Measurements from ENCODE around the gene FBXO11. TPM values are rescaled to one million over a fixed set of nuclear protein-coding genes. Genes with fewer than 3 reads are reported as not detected.

The FBXO11 gene
- total and polyA plus RNA-seq, 2 donors (not counting 1 experiment from before 2014, with no cell fraction given) = 37.7 to 81.6 TPM

DNA sequence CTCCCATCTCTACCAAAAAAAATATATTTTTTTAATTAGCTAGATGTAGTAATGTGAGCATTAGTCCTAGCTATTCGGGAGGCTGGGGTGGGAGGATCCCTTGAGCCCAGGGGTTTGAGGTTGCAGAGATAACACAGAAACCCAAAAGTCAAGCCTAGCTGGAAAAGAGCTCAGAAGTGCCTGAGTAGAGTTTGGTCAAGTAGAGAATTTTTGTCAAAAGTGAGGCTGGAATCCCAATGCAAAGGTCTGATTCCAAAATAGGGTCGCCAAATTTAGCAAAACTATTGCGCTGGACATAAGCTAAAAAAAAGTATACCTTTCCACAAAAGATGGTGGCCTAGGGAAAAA lies 138.8 kb downstream of the FBXO11 start:
- H3K4me1 ChIP-seq (ENCODE audit: control insufficient read depth, extremely low read depth, insufficient read depth, low read length) = no peaks in the 10 kb centered on the region
- no peaks in the 10 kb centered on the region for H3K9me3 ChIP-seq (ENCODE audit: control insufficient read depth, insufficient read depth, low read depth, low read length)
- H3K9ac ChIP-seq (ENCODE audit: insufficient read depth, low read length) = no peak overlapping the region
- H4K20me1 ChIP-seq (ENCODE audit: control insufficient read depth, extremely low read depth, insufficient read depth, low read length) = no peaks in the 10 kb centered on the region
- peaks cover 4% of the 10 kb centered on the region for H3K27me3 ChIP-seq (ENCODE audit: control insufficient read depth, insufficient read depth, low read length)
- no peaks in the 10 kb centered on the region for H3K79me2 ChIP-seq (ENCODE audit: control insufficient read depth, insufficient read depth, low read length)
- no peak overlapping the region for H3K27ac ChIP-seq (ENCODE audit: insufficient read depth, low read length)
- peak overlapping the region in 1 of 4 experiments; percentile 40 for H3K4me3 ChIP-seq (replicated peaks in 1 of 4; ENCODE audit: control extremely low read depth in 1 of 4, insufficient read depth in 1 of 4, low read depth in 3 of 4, low read length in 4 of 4)
- H3K4me2 ChIP-seq (ENCODE audit: extremely low read depth, insufficient read depth, low read length) = no peak overlapping the region
- no peak for TF ChIP-seq EZH2 (IDR thresholded peaks at IDR 0.05; ENCODE audit: low read length, missing control alignments)
- TF ChIP-seq, protein P1, sequence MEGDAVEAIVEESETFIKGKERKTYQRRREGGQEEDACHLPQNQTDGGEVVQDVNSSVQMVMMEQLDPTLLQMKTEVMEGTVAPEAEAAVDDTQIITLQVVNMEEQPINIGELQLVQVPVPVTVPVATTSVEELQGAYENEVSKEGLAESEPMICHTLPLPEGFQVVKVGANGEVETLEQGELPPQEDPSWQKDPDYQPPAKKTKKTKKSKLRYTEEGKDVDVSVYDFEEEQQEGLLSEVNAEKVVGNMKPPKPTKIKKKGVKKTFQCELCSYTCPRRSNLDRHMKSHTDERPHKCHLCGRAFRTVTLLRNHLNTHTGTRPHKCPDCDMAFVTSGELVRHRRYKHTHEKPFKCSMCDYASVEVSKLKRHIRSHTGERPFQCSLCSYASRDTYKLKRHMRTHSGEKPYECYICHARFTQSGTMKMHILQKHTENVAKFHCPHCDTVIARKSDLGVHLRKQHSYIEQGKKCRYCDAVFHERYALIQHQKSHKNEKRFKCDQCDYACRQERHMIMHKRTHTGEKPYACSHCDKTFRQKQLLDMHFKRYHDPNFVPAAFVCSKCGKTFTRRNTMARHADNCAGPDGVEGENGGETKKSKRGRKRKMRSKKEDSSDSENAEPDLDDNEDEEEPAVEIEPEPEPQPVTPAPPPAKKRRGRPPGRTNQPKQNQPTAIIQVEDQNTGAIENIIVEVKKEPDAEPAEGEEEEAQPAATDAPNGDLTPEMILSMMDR (conservative IDR thresholded peaks at IDR 0.05 in 1 of 2, IDR thresholded peaks at IDR 0.05 in 1 of 2; ENCODE audit: low read depth in 1 of 2, low read length in 2 of 2) = no peak
- no peaks in the 10 kb centered on the region for H3K36me3 ChIP-seq (ENCODE audit: control insufficient read depth, insufficient read depth, low read length)
- H2AFZ ChIP-seq (ENCODE audit: low read length) = no peak overlapping the region
- no peak for DNase-seq (ENCODE audit: low read depth in 2 of 2)

DNA sequence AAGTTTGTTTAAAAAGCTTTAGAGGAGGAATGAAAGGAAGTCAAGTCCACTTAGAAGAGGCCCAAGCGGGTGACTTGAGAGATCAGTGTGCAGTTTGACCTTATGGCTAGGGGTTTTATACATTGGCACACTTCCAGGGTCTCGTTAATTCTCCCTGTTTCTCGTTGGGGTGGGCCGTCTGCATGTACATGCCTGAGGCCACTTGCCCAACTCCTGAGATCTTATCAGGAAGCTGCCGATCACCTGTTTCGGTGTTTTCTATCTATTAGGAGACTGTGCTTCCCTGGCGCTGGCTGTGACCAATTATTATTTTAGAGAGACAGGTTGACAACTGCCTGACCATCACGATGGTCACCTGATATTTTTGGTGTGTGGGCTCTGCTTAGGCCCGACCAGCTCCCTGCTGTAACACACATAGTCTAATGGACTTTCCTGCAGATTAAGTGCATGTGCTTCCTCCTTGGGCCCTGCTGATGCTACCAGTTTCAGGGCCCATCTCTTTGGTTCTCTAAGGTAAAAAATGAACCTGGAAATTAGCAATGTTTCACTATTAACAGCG lies 154.4 kb downstream of the FBXO11 start:
- H4K20me1 ChIP-seq (ENCODE audit: control insufficient read depth, extremely low read depth, insufficient read depth, low read length) = no peaks in the 10 kb centered on the region
- no peak overlapping the region for H3K27ac ChIP-seq (ENCODE audit: insufficient read depth, low read length)
- no peak overlapping the region for H3K9ac ChIP-seq (ENCODE audit: insufficient read depth, low read length)
- no peaks in the 10 kb centered on the region for H3K27me3 ChIP-seq (ENCODE audit: control insufficient read depth, insufficient read depth, low read length)
- no peak for DNase-seq (ENCODE audit: low read depth in 2 of 2)
- H3K4me3 ChIP-seq (replicated peaks in 1 of 4; ENCODE audit: control extremely low read depth in 1 of 4, insufficient read depth in 1 of 4, low read depth in 3 of 4, low read length in 4 of 4) = no peak overlapping the region
- no peaks in the 10 kb centered on the region for H3K4me1 ChIP-seq (ENCODE audit: control insufficient read depth, extremely low read depth, insufficient read depth, low read length)
- no peaks in the 10 kb centered on the region for H3K9me3 ChIP-seq (ENCODE audit: control insufficient read depth, insufficient read depth, low read depth, low read length)
- TF ChIP-seq EZH2 (IDR thresholded peaks at IDR 0.05; ENCODE audit: low read length, missing control alignments) = no peak
- TF ChIP-seq, protein P1 (conservative IDR thresholded peaks at IDR 0.05 in 1 of 2, IDR thresholded peaks at IDR 0.05 in 1 of 2; ENCODE audit: low read depth in 1 of 2, low read length in 2 of 2) = no peak
- H3K36me3 ChIP-seq (ENCODE audit: control insufficient read depth, insufficient read depth, low read length) = no peaks in the 10 kb centered on the region
- no peak overlapping the region for H3K4me2 ChIP-seq (ENCODE audit: extremely low read depth, insufficient read depth, low read length)
- H2AFZ ChIP-seq (ENCODE audit: low read length) = no peak overlapping the region
- H3K79me2 ChIP-seq (ENCODE audit: control insufficient read depth, insufficient read depth, low read length) = no peaks in the 10 kb centered on the region

DNA sequence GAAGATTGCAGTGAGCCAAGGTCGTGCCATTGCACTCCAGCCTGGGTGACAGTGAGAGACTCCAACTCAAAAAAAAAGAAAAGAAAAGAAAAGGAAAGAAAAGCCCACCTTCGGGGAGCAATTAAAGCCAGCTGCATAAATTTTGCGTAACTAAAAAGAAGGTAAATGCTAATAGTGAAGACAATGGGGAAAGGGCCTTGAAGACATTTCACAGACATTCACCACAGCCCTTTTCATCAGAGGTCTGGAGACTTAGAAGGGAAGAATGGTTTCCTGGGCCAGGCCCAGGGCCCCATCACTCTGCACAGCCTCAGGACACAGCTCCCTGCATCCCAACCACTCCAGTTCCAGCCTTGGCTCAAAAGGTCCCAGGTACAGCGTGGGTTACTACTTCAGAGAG lies 158.4 kb downstream of the FBXO11 start:
- H3K9ac ChIP-seq (ENCODE audit: insufficient read depth, low read length) = no peak overlapping the region
- peaks cover under 1% of the 10 kb centered on the region for H3K27me3 ChIP-seq (ENCODE audit: control insufficient read depth, insufficient read depth, low read length)
- no peak for TF ChIP-seq EZH2 (IDR thresholded peaks at IDR 0.05; ENCODE audit: low read length, missing control alignments)
- TF ChIP-seq, protein P1 (conservative IDR thresholded peaks at IDR 0.05 in 1 of 2, IDR thresholded peaks at IDR 0.05 in 1 of 2; ENCODE audit: low read depth in 1 of 2, low read length in 2 of 2) = no peak
- no peak overlapping the region for H3K4me3 ChIP-seq (replicated peaks in 1 of 4; ENCODE audit: control extremely low read depth in 1 of 4, insufficient read depth in 1 of 4, low read depth in 3 of 4, low read length in 4 of 4)
- no peak overlapping the region for H3K4me2 ChIP-seq (ENCODE audit: extremely low read depth, insufficient read depth, low read length)
- H3K4me1 ChIP-seq (ENCODE audit: control insufficient read depth, extremely low read depth, insufficient read depth, low read length) = no peaks in the 10 kb centered on the region
- H3K79me2 ChIP-seq (ENCODE audit: control insufficient read depth, insufficient read depth, low read length) = no peaks in the 10 kb centered on the region
- no peaks in the 10 kb centered on the region for H3K36me3 ChIP-seq (ENCODE audit: control insufficient read depth, insufficient read depth, low read length)
- H2AFZ ChIP-seq (ENCODE audit: low read length) = no peak overlapping the region
- DNase-seq (ENCODE audit: low read depth in 2 of 2) = no peak
- no peaks in the 10 kb centered on the region for H3K9me3 ChIP-seq (ENCODE audit: control insufficient read depth, insufficient read depth, low read depth, low read length)
- no peak overlapping the region for H3K27ac ChIP-seq (ENCODE audit: insufficient read depth, low read length)
- H4K20me1 ChIP-seq (ENCODE audit: control insufficient read depth, extremely low read depth, insufficient read depth, low read length) = no peaks in the 10 kb centered on the region

Data from fibroblast of lung (primary cell).